GM18519 (cell line): ENCODE measurements around the gene SPDYE2.
"Not testable (repeated sequence)": the region's sequence is repeated elsewhere in the genome, so short reads cannot be mapped to it uniquely, and the experiment has no call there.

Experiments used
- ATAC-seq: cut with Tn5 transposase; IDR thresholded peaks from one replicate; pipeline ENCODE4 v1.9.1; 2021; ENCODE audit warnings: mild to moderate bottlenecking, moderate library complexity; ENCODE audit not compliant: unreplicated experiment, low FRiP score

The SPDYE2 gene

DNA sequence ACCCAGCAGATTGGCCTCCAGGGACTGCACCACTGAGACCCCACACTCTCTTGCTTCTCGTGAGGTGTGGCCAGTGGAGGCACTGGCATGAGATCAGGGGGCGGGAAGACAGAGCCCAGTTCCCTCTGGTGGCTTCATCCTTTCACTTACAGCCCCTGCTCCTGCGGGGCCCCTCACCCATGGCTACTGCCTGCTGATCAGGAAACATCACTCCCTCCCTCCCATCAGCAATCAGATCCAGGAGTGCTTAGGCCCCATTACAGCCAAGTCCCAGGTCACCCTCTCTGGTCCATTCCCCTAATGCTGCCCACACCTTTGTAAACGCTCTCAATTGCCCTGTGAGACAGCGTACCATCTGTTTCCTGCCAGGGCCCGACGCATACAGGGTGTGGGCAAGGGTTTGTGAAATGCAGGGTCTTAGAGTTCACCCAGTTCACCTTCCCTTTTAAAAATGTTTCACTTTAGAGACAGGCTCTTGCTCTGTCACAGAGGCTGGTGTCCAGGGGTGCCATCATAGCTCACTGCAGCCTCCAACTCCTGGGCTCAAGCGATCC is 15.9 kb upstream of the SPDYE2 start:
- ATAC-seq: not testable (repeated sequence)

DNA sequence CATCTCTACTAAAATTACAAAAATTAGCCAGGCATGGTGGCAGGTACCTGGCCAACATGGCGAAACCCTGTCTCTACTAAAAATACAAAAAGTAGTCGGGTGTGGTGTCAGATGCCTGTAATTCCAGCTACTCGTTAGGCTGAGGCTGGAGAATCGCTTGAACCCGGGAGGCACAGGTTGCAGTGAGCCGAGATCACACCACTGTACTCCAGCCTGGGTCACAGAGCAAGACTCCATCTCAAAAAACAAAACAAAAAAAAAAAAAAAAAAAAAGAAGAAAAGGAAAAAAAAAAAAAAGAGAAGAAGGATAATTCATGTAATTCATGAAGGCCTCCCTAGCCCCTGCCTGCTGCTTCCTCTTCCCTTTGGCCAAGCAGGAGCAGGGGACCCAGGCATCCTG is 10.4 kb upstream of the SPDYE2 start:
- ATAC-seq: not testable (repeated sequence)

DNA sequence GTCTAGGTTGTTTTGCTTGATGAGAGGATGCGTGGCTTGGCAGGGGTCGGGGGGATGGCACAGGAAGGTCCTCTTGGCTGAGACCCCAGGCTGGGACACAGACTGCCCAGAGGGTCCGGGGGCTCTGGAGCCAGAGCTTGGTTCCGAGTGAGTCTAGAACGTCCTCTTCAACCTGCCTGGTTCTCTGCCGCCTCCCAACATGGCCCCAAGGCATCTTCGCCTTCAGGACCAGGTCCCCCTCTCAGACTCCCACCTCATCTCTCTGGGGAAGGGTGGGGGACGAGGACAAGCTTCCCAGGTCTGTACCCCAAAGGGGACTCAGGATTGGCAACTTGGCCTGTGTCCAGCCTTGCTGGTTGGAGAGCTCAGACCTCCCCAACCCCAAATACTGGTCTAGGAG is 8.9 kb upstream of the SPDYE2 start:
- not testable (repeated sequence) for ATAC-seq

DNA sequence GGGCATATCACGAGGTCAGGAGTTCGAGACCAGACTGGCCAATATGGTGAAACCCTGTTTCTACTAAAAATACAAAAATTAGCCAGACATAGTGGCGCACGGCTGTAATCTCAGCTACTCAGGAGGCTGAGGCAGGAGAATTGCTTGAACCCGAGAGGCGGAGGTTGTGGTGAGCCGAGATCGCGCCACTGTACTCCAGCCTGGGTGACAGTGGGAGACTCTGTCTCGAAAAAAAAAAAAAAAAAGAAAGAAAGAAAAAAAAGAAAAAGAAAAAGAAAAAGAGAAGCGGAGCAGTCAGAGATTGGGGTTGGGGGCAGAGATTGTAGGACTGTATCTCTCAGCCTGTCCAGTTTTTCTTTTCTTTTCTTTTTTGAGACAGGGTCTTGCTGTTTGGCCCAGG is 8.3 kb upstream of the SPDYE2 start:
- not testable (repeated sequence) for ATAC-seq

DNA sequence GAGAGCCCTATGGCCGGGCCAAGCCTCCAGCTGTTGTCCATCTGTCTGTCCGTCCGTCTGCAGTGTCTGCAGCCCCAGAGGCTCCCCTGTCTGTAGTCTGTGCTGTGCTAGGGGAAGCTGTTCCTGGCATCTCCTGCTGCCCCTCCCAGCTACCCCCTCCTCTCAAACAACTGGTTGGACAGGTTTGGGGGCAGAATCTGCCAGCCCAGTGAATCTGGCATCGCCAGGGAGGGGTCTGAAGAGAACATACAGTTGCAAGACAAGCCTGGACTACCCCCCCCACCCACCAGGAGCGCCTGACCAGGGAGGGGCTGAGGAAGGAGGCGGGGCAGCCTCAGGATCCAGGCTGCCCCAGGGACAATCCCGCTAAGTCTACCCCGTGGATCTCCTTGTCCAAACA is 7.4 kb upstream of the SPDYE2 start, which contains the start of gene UPK3BL2:
Gene UPK3BL2 (minus strand): TSS at position 101 of the 400 bp plus-strand sequence. CDS start 60 bp downstream, at position 41.
- ATAC-seq: not testable (repeated sequence)

DNA sequence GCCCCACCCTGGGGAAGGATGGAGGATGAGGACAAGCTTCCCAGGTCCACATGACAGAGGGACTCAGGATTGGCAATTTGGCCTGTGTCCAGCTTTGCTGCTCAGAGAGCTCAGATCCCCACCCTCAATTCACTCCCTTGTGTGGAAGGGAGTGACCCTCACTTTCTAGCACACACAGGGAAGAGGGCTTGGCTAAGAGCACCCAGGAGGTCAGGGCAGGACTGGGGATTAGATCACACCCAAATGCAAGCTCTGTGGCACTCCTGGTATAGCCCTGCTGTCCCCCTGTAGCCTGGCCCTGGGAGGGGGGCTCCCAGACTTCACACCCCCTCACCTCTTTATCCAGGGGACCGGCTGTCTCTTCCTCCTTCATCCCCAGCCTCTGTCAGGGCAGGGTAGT is 6.7 kb upstream of the SPDYE2 start:
- ATAC-seq: not testable (repeated sequence)

DNA sequence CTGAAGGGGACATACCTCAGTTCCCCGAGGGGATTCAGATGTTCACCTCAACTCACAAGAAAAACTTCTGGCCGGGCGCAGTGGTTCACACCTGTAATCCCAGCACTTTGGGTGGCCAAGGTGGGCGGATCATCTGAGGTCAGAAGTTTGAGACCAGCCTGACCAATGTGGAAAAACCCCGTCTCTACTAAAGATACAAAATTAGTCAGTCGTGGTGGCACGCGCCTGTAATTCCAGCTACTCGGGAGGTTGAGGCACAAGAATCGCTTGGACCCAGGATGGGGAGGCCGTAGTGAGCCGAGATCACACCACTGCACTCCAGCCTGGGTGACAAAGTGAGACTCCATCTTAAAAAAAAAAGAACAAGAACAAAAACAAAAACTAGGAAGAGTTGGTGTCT is 5.7 kb upstream of the SPDYE2 start:
- not testable (repeated sequence) for ATAC-seq

DNA sequence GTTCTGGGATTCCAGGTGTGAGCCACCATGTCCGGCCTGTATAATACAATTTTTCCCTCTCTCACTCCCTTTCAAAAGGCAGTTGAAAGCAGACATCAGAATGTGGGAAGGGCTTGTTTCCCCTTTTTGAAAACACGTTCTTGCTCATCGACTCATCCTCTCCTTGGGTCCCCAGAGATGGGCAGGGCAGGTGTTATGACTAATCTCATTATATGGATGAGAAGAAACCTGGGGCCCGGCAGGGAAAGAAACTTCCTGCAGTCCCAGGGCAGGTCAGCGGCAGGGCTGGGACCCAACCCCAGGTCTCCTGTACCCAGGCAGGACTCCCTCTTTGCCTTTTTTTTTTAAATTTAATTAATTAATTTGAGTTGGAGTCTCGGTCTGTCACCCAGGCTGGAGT is 4.7 kb upstream of the SPDYE2 start:
- ATAC-seq: peak; percentile 78

DNA sequence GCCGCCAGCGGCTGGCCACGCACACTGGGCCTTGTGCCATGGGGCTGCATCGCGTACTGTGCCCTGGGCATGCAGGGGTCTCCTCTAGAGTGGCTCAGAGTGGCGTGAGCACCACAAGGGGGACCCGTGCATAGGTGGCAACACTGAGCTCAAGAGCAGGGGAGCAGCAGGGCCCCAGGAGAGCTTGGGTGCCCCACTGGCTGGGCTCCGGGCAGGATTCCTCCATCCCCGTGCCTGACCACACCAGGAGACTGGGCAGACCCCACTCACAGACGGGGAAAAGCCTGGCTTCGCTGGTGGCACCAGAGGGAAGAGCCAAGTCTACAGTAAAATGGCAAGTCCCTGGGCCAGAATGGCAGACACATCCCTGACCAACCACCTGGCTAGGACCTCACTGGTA is 17.6 kb downstream of the SPDYE2 start:
- not testable (repeated sequence) for ATAC-seq

DNA sequence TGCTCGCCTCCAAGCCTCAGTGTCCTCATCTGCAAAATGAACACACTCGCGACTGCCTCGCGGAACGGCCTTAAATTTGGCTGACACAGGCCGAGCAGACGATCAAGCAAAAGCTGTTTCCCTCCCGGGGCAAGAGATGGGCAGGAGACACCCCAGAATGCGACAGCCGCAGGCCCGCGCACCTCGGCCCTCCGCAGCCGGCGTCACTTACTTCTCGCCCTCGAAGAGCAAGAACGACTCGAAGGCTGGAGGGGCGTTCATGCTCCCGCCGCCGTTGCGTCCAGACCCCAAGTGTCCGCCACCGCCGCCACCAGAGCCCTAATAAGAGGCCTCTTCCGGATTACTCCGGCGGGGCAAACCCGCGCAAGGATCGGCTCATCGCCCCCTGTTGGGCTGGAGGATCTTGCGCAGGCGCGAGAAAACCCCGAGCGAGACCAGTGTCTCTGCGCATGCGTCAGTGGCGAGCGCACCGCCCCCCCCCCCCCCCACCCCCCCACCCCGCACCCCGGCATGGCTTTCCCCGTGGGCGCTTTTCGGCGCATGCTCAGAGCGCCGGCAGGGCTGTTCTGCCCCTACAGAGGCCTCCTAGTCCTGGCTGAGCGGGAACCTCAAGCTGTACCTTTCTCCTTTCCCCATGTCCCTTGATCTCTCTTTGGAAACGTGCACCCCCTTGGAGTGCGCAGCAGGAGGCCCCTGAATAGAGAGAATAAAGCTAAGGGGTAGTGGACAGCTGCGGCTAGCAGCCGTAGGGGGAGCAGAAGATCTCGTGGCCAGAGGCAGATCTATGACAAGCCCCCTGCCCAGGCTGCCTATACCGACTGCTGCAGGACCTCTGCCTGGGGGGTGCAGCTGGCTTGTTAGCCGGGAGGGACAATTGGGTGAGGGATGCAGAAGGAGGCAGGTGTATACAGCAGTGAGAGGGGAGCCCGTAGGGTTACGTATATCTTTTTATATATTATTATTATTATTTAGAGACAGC is 21.5 kb downstream of the SPDYE2 start, which contains the start of gene POLR2J3:
Gene POLR2J3 (minus strand): TSS at position 323 of the 979 bp plus-strand sequence. CDS start 62 bp downstream, at position 261.
- ATAC-seq: peak; percentile 80

DNA sequence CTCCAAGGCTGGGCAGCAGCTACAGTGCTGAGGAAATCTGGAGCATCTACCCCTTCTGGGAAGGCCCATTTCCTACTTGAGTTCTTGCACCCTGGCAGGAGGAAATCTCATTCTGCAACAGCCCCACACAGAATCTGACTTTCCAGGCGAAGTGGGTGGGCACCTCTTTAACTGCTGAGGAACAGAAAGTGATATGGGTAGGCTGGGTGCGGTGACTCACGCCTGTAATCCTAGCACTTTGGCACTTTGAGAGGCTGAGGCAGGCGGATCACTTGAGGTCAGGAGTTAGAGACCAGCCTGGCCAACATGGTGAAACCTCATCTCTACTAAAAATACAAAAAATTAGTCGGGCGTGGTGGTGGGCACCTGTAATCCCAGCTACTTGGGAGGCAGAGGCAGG is 23.6 kb downstream of the SPDYE2 start:
- ATAC-seq: not testable (repeated sequence)

DNA sequence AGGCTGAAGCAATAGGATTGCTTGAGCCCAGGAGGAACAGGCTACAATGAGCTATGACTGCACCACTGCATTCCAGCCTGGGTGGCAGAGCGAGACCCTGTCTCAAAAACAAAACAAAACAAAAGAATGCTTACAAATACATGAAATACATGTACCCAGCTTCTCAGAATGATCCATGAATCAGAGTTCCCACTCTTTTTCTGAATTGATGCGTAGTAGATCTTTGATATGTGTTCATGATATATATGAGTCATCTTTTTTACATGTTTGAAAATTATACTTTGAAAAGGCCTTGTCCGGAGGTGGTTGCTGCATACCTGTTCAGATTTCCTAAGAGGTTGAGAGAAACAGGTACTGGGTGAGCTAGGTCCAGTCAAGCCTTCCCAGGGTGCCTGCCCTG is 25.3 kb downstream of the SPDYE2 start:
- ATAC-seq: not testable (repeated sequence)

DNA sequence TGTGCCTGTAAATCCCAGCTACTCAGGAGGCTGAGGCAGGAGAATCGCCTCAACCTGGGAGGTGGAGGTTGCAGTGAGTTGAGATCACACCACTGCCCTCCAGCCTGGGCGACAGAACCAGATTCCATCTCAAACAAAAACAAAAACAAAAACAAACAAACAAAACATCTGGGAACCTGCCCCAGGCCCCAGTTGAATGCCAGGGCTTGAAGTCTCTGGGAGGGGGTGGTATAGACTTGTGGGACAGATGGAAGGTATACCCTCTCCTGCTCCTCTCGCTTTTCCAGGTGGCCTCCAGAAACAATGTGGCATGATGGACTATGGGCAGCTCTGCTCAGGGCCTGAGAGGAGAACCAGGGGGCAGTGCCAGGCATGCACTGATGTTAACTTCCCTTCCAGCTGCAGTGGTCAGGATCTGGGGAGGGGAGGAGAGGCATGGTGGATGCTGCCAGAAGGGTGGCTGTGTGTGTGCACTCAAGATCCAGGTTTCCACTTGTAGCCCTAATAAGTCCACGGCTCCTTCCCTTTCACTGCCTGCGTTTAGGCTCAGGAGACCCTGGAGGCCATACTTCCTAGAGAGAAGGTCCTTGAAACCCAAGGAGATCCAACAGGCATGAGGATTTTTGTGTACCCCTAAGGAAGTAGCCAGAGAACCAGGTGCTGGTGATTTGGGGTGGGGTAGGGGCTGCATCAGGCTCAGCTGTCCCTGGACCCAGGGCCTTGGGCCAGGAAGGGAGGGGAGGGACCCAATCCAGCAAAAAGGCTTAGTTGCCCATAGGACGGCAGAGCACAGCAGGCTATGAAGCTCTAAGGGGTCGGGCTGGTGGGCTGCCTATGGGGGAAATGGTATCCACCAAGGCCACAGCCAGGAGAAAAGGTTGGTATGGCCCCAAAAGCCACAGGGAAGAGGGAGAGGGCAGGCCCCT is 26.6 kb downstream of the SPDYE2 start:
- ATAC-seq: not testable (repeated sequence)

DNA sequence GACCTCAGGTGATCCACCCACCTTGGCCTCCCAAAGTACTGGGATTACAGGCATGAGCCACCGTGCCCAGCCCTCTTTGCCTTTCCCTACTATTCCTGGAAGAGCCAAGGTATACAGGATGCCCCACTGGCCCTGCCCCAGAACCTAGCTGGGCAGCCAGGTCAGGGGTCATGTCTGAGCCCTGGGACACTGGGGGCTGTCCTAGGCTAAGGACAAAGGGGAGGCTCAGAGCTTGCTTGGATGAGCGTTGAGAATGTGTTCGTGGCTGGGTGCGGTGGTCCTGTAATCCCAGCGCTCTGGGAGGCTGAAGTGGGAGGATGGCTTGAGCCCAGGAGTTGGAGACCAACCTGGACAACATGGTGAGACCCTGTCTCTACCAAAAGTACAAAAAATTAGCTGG is 27.5 kb downstream of the SPDYE2 start:
- not testable (repeated sequence) for ATAC-seq

DNA sequence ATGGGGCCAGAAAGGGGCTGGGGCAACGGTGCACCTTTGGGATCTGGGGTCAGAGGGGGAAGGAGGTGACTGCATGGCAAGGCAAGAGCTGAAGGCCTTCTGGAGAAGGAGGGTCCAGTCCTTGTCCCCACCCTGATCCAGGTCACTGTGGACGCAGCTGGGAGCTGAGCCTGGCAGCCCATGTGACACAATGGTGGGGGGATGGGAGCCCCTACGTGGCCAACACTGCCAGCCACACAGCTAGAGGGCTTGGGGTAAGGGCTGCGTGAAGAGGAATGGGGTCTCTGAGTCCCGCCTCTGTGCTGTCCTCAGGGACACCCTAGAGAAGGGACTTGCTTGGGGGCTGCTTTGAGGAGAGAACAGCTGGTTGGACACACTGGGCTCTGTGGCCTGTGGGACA is 30.7 kb downstream of the SPDYE2 start:
- ATAC-seq: not testable (repeated sequence)

DNA sequence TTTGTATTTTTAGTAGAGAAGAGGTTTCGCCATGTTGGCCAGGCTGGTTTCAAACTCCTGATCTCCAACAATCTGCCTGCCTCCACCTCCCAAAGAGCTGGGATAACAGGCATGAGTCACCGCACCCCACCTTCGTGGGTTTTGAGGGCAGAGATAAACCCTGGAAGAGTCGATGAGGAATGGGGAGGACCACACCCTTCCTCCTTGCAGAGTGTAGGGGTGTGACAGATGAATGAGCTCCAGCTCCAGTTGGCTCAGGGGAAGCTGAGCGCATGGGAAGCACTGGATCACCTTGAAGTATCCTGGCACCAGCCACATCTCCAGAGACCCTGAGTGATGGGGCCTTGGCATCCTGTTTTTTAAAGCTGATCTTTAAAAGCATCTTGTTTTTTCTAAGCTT is 32.5 kb downstream of the SPDYE2 start:
- ATAC-seq: not testable (repeated sequence)

DNA sequence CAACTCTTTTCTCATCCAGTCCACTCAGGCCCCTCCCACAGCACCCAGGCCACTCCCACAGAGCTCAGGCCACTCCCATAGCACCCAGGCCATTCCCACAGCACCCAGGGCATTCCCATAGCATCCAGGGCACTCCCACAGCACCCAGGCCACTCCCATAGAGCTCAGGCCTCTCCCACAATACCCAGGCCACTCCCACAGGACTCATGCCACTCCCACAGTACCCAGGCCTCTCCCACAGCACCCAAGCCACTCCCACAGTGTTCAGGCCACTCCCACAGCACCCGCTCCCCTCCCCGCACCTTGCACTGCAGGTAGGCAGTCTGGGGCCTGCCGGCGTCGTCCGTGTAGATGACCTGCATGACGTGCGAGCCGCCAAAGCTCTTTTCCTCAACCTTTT is 38.8 kb downstream of the SPDYE2 start:
- ATAC-seq: peak; percentile 35

DNA sequence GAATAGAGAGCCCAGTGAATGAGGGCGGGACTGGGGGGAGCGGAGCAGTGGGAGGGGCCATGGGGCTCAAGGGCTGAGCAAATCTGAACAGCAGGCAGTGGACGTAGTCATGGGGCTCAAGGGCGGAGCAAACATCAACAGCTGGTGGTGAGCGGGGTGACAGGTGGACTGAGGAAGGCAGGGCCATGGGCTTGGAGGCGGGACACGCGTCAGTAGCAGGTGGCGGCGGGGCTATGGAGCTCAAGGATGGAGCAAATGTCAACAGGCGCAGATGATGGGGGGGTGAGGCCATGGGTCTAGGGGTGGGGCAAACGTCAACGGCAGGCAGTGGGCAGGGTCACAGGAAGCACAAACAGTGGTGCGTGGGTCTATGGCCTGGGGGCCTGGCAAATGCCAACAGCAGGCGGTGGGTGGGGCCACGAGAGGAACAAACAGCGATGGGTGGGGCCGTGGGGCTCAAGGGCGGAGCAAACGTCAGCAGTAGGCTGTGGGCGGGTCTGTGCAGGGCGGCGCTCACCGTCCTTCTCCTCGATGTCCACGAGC is 41.5 kb downstream of the SPDYE2 start:
- peak; percentile 31 for ATAC-seq

DNA sequence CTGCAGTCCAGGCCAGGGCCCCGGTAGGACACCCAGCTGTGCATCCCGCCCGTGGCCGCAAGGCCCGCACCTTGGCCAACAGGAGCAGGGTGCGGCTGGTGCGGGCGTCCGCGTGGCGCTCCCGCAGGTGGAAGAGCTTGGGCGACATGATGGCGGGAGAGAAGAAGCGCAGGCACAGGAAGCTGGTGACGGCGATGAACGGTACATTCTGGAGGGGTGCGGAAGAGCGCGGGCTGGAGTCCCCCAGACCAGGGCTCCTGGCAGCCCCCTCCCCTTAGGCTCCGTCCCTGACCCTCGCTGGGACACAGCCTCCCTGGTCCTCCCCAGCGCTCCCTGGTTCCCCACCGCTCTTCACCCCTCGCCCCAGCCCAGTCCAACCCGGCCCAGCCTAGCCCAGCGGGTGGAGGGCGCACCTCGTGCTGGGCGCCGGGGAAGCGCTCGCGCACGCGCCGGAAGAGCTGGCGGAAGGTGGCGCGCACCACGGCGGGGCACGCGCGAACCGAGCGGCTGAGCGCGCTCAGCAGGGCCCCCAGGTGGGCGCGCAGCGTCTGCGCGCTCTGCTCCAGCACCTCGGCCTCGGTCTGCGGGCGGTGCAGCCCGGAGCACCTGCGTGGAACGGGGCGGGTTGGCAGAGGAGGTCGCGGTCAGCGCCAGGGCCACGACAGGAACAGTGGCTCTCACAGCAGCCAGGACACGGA is 42.8 kb downstream of the SPDYE2 start:
- peak; percentile 74 for ATAC-seq
